ENCODE measurements around the gene CCDC91.

CCDC91 gene

DNA sequence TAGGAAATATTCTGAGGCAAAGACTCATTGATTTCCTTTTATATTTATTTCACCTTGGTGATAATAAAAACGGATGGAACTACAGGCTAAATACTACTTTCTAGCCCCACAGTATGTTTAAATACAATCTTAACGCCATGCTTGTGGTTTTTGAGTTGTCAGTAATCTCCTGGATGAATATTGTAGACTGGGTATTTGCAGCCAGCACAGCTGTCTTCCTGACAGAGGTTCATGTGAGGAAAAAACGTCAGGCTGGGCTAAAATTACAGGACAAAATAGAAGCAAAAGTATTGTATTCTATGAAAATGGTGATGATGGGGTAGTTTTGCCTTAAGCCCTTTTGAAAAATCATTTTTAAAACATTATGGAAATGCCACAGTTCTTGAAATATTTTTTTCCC, 140.9 kb downstream of the CCDC91 start:
- TF ChIP-seq GABPA (IDR thresholded peaks at IDR 0.05; ENCODE audit: low read depth): no peak
- TF ChIP-seq SPI1 (IDR thresholded peaks at IDR 0.05; ENCODE audit: borderline replicate concordance, low read depth): no peak
- TF ChIP-seq, protein P1, sequence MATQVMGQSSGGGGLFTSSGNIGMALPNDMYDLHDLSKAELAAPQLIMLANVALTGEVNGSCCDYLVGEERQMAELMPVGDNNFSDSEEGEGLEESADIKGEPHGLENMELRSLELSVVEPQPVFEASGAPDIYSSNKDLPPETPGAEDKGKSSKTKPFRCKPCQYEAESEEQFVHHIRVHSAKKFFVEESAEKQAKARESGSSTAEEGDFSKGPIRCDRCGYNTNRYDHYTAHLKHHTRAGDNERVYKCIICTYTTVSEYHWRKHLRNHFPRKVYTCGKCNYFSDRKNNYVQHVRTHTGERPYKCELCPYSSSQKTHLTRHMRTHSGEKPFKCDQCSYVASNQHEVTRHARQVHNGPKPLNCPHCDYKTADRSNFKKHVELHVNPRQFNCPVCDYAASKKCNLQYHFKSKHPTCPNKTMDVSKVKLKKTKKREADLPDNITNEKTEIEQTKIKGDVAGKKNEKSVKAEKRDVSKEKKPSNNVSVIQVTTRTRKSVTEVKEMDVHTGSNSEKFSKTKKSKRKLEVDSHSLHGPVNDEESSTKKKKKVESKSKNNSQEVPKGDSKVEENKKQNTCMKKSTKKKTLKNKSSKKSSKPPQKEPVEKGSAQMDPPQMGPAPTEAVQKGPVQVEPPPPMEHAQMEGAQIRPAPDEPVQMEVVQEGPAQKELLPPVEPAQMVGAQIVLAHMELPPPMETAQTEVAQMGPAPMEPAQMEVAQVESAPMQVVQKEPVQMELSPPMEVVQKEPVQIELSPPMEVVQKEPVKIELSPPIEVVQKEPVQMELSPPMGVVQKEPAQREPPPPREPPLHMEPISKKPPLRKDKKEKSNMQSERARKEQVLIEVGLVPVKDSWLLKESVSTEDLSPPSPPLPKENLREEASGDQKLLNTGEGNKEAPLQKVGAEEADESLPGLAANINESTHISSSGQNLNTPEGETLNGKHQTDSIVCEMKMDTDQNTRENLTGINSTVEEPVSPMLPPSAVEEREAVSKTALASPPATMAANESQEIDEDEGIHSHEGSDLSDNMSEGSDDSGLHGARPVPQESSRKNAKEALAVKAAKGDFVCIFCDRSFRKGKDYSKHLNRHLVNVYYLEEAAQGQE (IDR thresholded peaks at IDR 0.05; ENCODE audit: insufficient replicate concordance, low read depth): no peak
- no peak for TF ChIP-seq POLR2AphosphoS5 (IDR thresholded peaks at IDR 0.05; ENCODE audit: low read depth)
- TF ChIP-seq, protein P2, sequence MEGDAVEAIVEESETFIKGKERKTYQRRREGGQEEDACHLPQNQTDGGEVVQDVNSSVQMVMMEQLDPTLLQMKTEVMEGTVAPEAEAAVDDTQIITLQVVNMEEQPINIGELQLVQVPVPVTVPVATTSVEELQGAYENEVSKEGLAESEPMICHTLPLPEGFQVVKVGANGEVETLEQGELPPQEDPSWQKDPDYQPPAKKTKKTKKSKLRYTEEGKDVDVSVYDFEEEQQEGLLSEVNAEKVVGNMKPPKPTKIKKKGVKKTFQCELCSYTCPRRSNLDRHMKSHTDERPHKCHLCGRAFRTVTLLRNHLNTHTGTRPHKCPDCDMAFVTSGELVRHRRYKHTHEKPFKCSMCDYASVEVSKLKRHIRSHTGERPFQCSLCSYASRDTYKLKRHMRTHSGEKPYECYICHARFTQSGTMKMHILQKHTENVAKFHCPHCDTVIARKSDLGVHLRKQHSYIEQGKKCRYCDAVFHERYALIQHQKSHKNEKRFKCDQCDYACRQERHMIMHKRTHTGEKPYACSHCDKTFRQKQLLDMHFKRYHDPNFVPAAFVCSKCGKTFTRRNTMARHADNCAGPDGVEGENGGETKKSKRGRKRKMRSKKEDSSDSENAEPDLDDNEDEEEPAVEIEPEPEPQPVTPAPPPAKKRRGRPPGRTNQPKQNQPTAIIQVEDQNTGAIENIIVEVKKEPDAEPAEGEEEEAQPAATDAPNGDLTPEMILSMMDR (IDR thresholded peaks at IDR 0.05; ENCODE audit: insufficient read depth, low read length): no peak
- H3K27me3 ChIP-seq (ENCODE audit: insufficient read depth, poor library complexity, severe bottlenecking): no peaks in the 10 kb centered on the region
- no peak for DNase-seq (ENCODE audit: low read depth in 1 of 2, low spot score in 1 of 2)

DNA sequence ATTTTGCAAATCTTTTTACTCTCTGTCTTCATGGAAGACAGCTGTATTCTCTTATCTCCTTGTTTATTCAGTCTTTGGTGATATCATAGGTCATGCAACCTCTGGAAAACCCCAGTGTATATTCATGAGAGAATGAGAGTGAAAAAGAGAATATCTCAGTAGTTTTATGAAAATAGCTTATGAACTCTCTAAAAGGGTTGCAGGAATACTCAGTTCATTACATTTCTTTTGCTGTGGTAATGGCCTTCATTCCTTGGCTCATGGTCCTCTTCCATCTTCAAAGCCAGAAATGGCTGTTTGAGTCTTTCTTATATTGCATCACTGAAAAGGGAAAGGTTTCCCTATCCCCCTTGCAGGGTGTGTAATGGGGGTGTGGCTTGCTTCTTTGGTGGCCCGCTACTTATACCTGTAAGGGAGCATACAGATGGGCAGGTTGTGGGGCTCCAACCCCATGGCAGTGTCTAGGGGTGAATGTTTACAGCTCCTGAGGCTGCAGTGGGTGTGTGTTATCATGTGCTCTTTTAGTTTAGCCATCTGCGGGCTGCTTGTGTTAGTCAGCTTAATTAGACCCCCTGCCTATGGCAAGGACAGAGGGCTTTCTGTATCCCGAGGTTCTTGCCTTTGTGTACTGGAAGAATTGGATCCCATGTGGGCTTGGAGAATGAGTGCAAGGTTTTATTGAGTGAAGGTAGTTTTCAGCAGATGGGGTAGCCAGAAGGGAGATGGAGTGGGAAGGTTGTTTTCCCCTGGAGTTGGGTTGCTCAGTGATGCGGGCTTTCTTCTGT, 150.2 kb downstream of the CCDC91 start:
- Histone ChIP-seq H3K27ac (replicated peaks) (no peak overlapping the region), H3K27me3 (ENCODE audit: insufficient read depth, poor library complexity, severe bottlenecking) (no peaks in the 10 kb centered on the region), H3K4me3 (replicated peaks; ENCODE audit: insufficient read depth, low read length) (no peak overlapping the region)
- no peak for DNase-seq (ENCODE audit: low read depth in 1 of 2, low spot score in 1 of 2)
- TF ChIP-seq, protein P2 (IDR thresholded peaks at IDR 0.05; ENCODE audit: insufficient read depth, low read length): no peak
- TF ChIP-seq POLR2AphosphoS5 (IDR thresholded peaks at IDR 0.05; ENCODE audit: low read depth) (no peak), SPI1 (IDR thresholded peaks at IDR 0.05; ENCODE audit: borderline replicate concordance, low read depth) (no peak), GABPA (IDR thresholded peaks at IDR 0.05; ENCODE audit: low read depth) (no peak)
- TF ChIP-seq, protein P1 (IDR thresholded peaks at IDR 0.05; ENCODE audit: insufficient replicate concordance, low read depth): no peak

More for the DNA sequence above, 140.9 kb downstream of the CCDC91 start:
- H3K4me3 ChIP-seq (replicated peaks; ENCODE audit: insufficient read depth, low read length): no peak overlapping the region
- H3K27ac ChIP-seq (replicated peaks): no peak overlapping the region

DNA sequence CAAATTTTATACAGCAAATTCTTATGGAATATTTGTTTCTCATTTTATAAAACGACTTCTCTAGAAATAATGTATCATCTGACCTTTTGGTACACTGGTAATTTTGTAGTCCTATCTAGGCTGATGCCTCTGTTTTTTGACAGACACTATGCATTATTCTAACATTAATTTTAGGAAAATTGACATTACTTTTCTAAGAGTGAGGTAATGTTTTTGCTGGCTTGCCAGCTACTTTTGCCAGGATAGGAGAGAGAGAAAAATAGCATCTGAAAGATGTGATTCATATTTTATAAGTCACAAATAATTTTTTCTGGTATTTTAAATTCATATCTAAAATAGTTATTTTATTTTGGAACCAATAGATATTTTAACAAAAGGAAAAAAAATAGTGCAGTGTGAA, 153.5 kb downstream of the CCDC91 start:
- TF ChIP-seq, protein P2 (IDR thresholded peaks at IDR 0.05; ENCODE audit: insufficient read depth, low read length): no peak
- TF ChIP-seq POLR2AphosphoS5 (IDR thresholded peaks at IDR 0.05; ENCODE audit: low read depth) (no peak), SPI1 (IDR thresholded peaks at IDR 0.05; ENCODE audit: borderline replicate concordance, low read depth) (no peak), GABPA (IDR thresholded peaks at IDR 0.05; ENCODE audit: low read depth) (no peak)
- TF ChIP-seq, protein P1 (IDR thresholded peaks at IDR 0.05; ENCODE audit: insufficient replicate concordance, low read depth): no peak
- DNase-seq (ENCODE audit: low read depth in 1 of 2, low spot score in 1 of 2): no peak
- no peaks in the 10 kb centered on the region for H3K27me3 ChIP-seq (ENCODE audit: insufficient read depth, poor library complexity, severe bottlenecking)
- no peak overlapping the region for H3K4me3 ChIP-seq (replicated peaks; ENCODE audit: insufficient read depth, low read length)
- no peak overlapping the region for H3K27ac ChIP-seq (replicated peaks)
